IPS-20b (cell line): ENCODE measurements around the gene ACOX2.

Experiments used
- H3K27ac ChIP-seq: one replicate; pipeline ENCODE4 v1.5.1; 2013; ENCODE audit warnings: low read length
- H3K27me3 ChIP-seq: 2 replicates; pipeline ENCODE4 v1.6.1; 2013; ENCODE audit warnings: mild to moderate bottlenecking, low read length, inconsistent platforms; ENCODE audit not compliant: insufficient read depth
- H3K36me3 ChIP-seq: 2 replicates; pipeline ENCODE4 v1.6.1; 2013; ENCODE audit warnings: low read depth, mild to moderate bottlenecking, inconsistent platforms, low read length, moderate library complexity; ENCODE audit not compliant: insufficient read depth
- H3K4me1 ChIP-seq: 2 replicates; pipeline ENCODE4 v1.6.1; 2013; ENCODE audit warnings: mild to moderate bottlenecking, control low read depth, inconsistent platforms, low read length, moderate library complexity; ENCODE audit not compliant: insufficient read depth
- H3K4me3 ChIP-seq: 2 replicates; pipeline ENCODE4 v1.5.1; 2013; ENCODE audit warnings: mild to moderate bottlenecking, low read length, inconsistent platforms
- H3K9ac ChIP-seq: 2 replicates; pipeline ENCODE4 v1.6.1; 2013; ENCODE audit warnings: low read depth, mild to moderate bottlenecking, inconsistent platforms, low read length, moderate library complexity
- H3K9me3 ChIP-seq: 2 replicates; pipeline ENCODE4 v1.6.1; 2013; ENCODE audit warnings: mild to moderate bottlenecking, low read depth, low read length, inconsistent platforms; ENCODE audit not compliant: insufficient read depth

ACOX2 gene

GRCh38 chr3:58520403-58521335, 16.3 kb downstream of the ACOX2 start:
- Histone ChIP-seq H3K4me1 (peaks cover 18% of the 10 kb centered on the region; the same call in 1 of the 2 replicates), H3K27me3 (no peaks in the 10 kb centered on the region), H3K9me3 (no peaks in the 10 kb centered on the region), H3K36me3 (no peaks in the 10 kb centered on the region), H3K4me3 (no peak overlapping the region), H3K27ac (no peak overlapping the region), H3K9ac (no peak overlapping the region)

GRCh38 chr3:58519668-58520402, 17.2 kb downstream of the ACOX2 start:
- H3K4me1 ChIP-seq: peaks cover 18% of the 10 kb centered on the region; the same call in 1 of the 2 replicates
- no peaks in the 10 kb centered on the region for H3K9me3 ChIP-seq
- H3K4me3 ChIP-seq: no peak overlapping the region
- no peak overlapping the region for H3K27ac ChIP-seq
- H3K27me3 ChIP-seq: no peaks in the 10 kb centered on the region
- no peak overlapping the region for H3K9ac ChIP-seq
- H3K36me3 ChIP-seq: no peaks in the 10 kb centered on the region

- Histone ChIP-seq H3K27ac (no peak overlapping the region), H3K36me3 (no peaks in the 10 kb centered on the region), H3K4me1 (peaks cover 13% of the 10 kb centered on the region; the same call in 1 of the 2 replicates), H3K9me3 (no peaks in the 10 kb centered on the region), H3K9ac (no peak overlapping the region), H3K27me3 (no peaks in the 10 kb centered on the region), H3K4me3 (no peak overlapping the region)
Observed at GRCh38 chr3:58518291-58518789, 18.6 kb downstream of the ACOX2 start.

- no peaks in the 10 kb centered on the region for H3K27me3 ChIP-seq
- H3K4me1 ChIP-seq: peaks cover 4% of the 10 kb centered on the region; the same call in 1 of the 2 replicates
- H3K9ac ChIP-seq: no peak overlapping the region
- H3K4me3 ChIP-seq: no peak overlapping the region
- H3K9me3 ChIP-seq: no peaks in the 10 kb centered on the region
- H3K36me3 ChIP-seq: no peaks in the 10 kb centered on the region
- H3K27ac ChIP-seq: no peak overlapping the region
Observed at GRCh38 chr3:58514405-58514804, 22.6 kb downstream of the ACOX2 start.

- Histone ChIP-seq H3K27ac (no peak overlapping the region), H3K9me3 (no peaks in the 10 kb centered on the region)
Observed at GRCh38 chr3:58508437-58508836, 28.6 kb downstream of the ACOX2 start.

GRCh38 chr3:58507356-58508078, 29.5 kb downstream of the ACOX2 start:
- Histone ChIP-seq H3K9me3 (no peaks in the 10 kb centered on the region), H3K9ac (no peak overlapping the region), H3K27ac (no peak overlapping the region), H3K27me3 (no peaks in the 10 kb centered on the region), H3K4me3 (no peak overlapping the region), H3K36me3 (0 out of 2 replicates have a peak, but pooled peaks cover 2% of the 10 kb centered on the region), H3K4me1 (no peaks in the 10 kb centered on the region)

More at GRCh38 chr3:58508437-58508836, 28.6 kb downstream of the ACOX2 start:
- H3K4me1 ChIP-seq: no peaks in the 10 kb centered on the region
- H3K27me3 ChIP-seq: no peaks in the 10 kb centered on the region
- no peak overlapping the region for H3K9ac ChIP-seq
- no peaks in the 10 kb centered on the region for H3K36me3 ChIP-seq
- no peak overlapping the region for H3K4me3 ChIP-seq

- no peaks in the 10 kb centered on the region for H3K9me3 ChIP-seq
- H3K4me3 ChIP-seq: no peak overlapping the region
- H3K27me3 ChIP-seq: no peaks in the 10 kb centered on the region
- no peaks in the 10 kb centered on the region; the same call in 1 of the 2 replicates for H3K4me1 ChIP-seq
- no peak overlapping the region for H3K9ac ChIP-seq
- peaks cover 28% of the 10 kb centered on the region for H3K36me3 ChIP-seq
- no peak overlapping the region for H3K27ac ChIP-seq
Observed at GRCh38 chr3:58502872-58503271, 34.1 kb downstream of the ACOX2 start.

GRCh38 chr3:58497097-58497496, 39.9 kb downstream of the ACOX2 start:
- H3K4me3 ChIP-seq: peak overlapping the region; percentile 52
- peak overlapping the region; percentile 65 for H3K27ac ChIP-seq
- no peaks in the 10 kb centered on the region for H3K27me3 ChIP-seq
- H3K9me3 ChIP-seq: no peaks in the 10 kb centered on the region
- peaks cover 21% of the 10 kb centered on the region for H3K36me3 ChIP-seq
- H3K4me1 ChIP-seq: peaks cover 48% of the 10 kb centered on the region
- H3K9ac ChIP-seq: peak overlapping the region; percentile 53; the same call in 1 of the 2 replicates

GRCh38 chr3:58496206-58496857, 40.7 kb downstream of the ACOX2 start:
- peaks cover 49% of the 10 kb centered on the region for H3K4me1 ChIP-seq
- H3K27me3 ChIP-seq: no peaks in the 10 kb centered on the region
- peaks cover 14% of the 10 kb centered on the region for H3K36me3 ChIP-seq
- no peak overlapping the region for H3K27ac ChIP-seq
- peak overlapping the region; percentile 29; the same call in 1 of the 2 replicates for H3K9ac ChIP-seq
- peak overlapping the region; percentile 52; the same call in 1 of the 2 replicates for H3K4me3 ChIP-seq
- H3K9me3 ChIP-seq: no peaks in the 10 kb centered on the region

GRCh38 chr3:58495101-58495500, 41.9 kb downstream of the ACOX2 start:
- H3K9ac ChIP-seq: no peak overlapping the region
- no peak overlapping the region for H3K27ac ChIP-seq
- peak overlapping the region; percentile 22; the same call in 1 of the 2 replicates for H3K4me3 ChIP-seq
- 0 out of 2 replicates have a peak, but pooled peaks cover 5% of the 10 kb centered on the region for H3K36me3 ChIP-seq
- H3K4me1 ChIP-seq: peaks cover 52% of the 10 kb centered on the region
- no peaks in the 10 kb centered on the region for H3K27me3 ChIP-seq
- H3K9me3 ChIP-seq: no peaks in the 10 kb centered on the region
